GM18520 (cell line): ENCODE results near the gene HPRT1.

Experiments used
- ATAC-seq: cut with Tn5 transposase; IDR thresholded peaks from one replicate; pipeline ENCODE4 v1.9.1; 2021; ENCODE audit not compliant: unreplicated experiment

Gene HPRT1

GRCh38 chrX:134472041-134472440, 12.1 kb downstream of the HPRT1 start:
- no peak for ATAC-seq

GRCh38 chrX:134476284-134476683, 16.3 kb downstream of the HPRT1 start:
- ATAC-seq = no peak

- ATAC-seq = no peak
Measured at GRCh38 chrX:134478374-134478773, 18.4 kb downstream of the HPRT1 start.

- no peak for ATAC-seq
Measured at GRCh38 chrX:134480061-134480460, 20.1 kb downstream of the HPRT1 start.

- ATAC-seq = no peak
Measured at GRCh38 chrX:134481339-134481738, 21.4 kb downstream of the HPRT1 start.

GRCh38 chrX:134482371-134482770, 22.4 kb downstream of the HPRT1 start:
- no peak for ATAC-seq

GRCh38 chrX:134484039-134484438, 24.1 kb downstream of the HPRT1 start:
- ATAC-seq = no peak

GRCh38 chrX:134501941-134502340, 42.0 kb downstream of the HPRT1 start:
- ATAC-seq = no peak

- ATAC-seq = no peak
Measured at GRCh38 chrX:134502686-134503085, 42.7 kb downstream of the HPRT1 start.

GRCh38 chrX:134512566-134512965, 52.6 kb downstream of the HPRT1 start:
- no peak for ATAC-seq

GRCh38 chrX:134513091-134513490, 53.1 kb downstream of the HPRT1 start:
- no peak for ATAC-seq

- no peak for ATAC-seq
Measured at GRCh38 chrX:134520860-134521390, 61.0 kb downstream of the HPRT1 start.

- no peak for ATAC-seq
Measured at GRCh38 chrX:134524181-134524580, 64.2 kb downstream of the HPRT1 start.

- ATAC-seq = no peak
Measured at GRCh38 chrX:134525086-134525792, 65.3 kb downstream of the HPRT1 start.

- no peak for ATAC-seq
Measured at GRCh38 chrX:134526399-134526798, 66.4 kb downstream of the HPRT1 start.

- ATAC-seq = no peak
Measured at GRCh38 chrX:134528960-134529359, 69.0 kb downstream of the HPRT1 start.

- no peak for ATAC-seq
Measured at GRCh38 chrX:134529481-134529880, 69.5 kb downstream of the HPRT1 start.

GRCh38 chrX:134530845-134531244, 70.9 kb downstream of the HPRT1 start:
- ATAC-seq = no peak

- no peak for ATAC-seq
Measured at GRCh38 chrX:134533352-134533751, 73.4 kb downstream of the HPRT1 start.

GRCh38 chrX:134533952-134534351, 74.0 kb downstream of the HPRT1 start:
- ATAC-seq = no peak

GRCh38 chrX:134537179-134537955, 77.4 kb downstream of the HPRT1 start:
- no peak for ATAC-seq

GRCh38 chrX:134538316-134538715, 78.4 kb downstream of the HPRT1 start:
- ATAC-seq = no peak
